A673 (cell line): Measurements from ENCODE around the gene ACOT4.

Experiments used
- EZH2 ChIP-seq: fragments of 200-600 bp; sonication (generic); IDR thresholded peaks from 2 replicates; pipeline ENCODE4 v1.6.1; 2017; ENCODE audit warnings: borderline replicate concordance, low read depth, mild to moderate bottlenecking, mixed read lengths, antibody characterized with exemption, low read length; ENCODE audit not compliant: poor library complexity, severe bottlenecking
- TF ChIP-seq, protein P1 (sequence below): fragments of 300-800, 200-600 bp; sonication (generic); conservative IDR thresholded peaks from 2 replicates; pipeline ENCODE4 v1.5.1; 2017; ENCODE audit warnings: low read depth, mild to moderate bottlenecking, antibody characterized with exemption, low read length, moderate library complexity, mixed read lengths

DNA sequence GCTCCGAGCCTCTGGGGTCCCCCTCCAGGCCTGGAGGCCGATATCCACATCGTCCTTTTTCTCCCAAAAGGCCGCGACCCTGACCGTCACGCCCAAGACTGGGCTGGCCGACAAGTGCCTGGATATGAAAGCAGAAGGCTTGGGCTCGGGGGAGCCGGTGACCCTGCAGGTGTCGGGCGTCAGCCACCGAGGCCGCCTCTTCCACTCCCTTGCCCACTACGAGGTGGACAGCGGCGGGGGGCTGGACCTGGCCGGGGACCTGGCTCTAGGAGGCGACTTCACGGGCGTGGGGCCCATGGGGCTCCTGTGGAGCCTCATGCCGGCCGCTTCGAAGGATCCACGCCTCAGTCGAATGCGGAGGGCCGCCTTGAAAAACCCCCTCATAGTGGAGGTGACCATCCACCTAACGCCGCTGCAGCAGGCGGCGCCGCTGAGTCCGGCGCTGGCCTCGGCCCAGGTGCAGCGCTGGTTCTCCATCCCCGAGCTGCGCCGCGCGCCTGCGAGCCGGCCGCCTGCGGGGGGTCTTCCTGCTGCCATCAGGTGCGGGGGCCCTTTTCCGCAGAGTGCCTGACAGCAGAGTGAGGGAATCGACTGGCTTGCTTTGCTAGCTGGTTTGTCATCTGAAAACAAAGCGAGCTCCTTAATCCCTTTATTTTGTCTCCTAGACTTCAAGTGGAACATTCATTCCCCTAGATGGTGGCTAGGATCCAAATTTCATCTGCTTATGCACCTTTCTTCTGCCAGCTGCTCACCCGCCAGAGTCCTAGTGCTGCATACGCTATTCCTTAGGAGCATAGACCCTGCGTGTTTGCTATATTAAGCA is 42.5 kb downstream of the ACOT4 start:
- TF ChIP-seq, protein P1, sequence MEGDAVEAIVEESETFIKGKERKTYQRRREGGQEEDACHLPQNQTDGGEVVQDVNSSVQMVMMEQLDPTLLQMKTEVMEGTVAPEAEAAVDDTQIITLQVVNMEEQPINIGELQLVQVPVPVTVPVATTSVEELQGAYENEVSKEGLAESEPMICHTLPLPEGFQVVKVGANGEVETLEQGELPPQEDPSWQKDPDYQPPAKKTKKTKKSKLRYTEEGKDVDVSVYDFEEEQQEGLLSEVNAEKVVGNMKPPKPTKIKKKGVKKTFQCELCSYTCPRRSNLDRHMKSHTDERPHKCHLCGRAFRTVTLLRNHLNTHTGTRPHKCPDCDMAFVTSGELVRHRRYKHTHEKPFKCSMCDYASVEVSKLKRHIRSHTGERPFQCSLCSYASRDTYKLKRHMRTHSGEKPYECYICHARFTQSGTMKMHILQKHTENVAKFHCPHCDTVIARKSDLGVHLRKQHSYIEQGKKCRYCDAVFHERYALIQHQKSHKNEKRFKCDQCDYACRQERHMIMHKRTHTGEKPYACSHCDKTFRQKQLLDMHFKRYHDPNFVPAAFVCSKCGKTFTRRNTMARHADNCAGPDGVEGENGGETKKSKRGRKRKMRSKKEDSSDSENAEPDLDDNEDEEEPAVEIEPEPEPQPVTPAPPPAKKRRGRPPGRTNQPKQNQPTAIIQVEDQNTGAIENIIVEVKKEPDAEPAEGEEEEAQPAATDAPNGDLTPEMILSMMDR = no peak; the same call in 1 of the 2 replicates
- no peak for TF ChIP-seq EZH2
